ENCODE data around the gene SELENOS. TPM values are rescaled to one million over a fixed set of nuclear protein-coding genes. Genes with fewer than 3 reads are reported as not detected.
A peak's percentile ranks its signal among the peaks of the same experiment; 100 is the strongest.

The SELENOS gene, protein sequence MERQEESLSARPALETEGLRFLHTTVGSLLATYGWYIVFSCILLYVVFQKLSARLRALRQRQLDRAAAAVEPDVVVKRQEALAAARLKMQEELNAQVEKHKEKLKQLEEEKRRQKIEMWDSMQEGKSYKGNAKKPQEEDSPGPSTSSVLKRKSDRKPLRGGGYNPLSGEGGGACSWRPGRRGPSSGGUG
- total RNA-seq = 10 to 100 TPM; 30.9 to 31.7 TPM

DNA sequence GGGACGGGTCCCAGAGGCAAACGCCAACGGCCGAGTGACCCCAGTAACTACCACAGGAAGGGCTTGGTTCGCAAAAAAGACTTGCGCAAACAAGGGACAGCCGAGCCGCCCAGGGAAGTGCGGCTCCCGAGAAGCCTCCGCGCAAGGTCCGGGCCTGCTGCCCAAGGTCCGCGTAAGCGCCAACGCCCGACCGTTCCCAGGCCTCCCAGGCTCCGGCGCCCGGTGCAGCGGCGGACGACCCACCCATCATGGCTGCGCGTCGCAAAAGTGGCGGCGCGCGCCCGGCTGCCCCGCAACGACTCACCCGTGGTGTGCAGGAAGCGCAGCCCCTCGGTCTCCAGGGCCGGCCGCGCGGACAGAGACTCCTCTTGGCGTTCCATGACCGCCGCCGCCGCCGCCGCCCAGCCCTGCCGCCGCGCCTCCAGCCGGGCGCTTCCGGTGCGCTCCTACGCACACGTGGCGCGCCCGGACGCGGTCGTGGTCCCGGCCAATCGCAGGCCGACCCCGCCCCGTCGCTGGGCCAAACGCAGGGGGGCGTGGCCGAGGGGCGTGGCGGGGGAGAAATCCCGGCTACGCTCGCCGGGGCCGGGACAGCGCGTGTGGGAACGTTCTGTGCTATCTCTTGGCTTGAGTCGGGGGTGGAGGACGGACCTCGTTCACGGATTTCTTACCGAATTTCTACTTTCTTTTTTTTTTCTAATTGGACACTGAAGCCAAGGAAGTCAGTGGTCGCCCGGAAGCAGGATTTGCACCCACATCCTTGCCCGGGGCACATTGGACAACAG, at the start of gene SELENOS:
SELENOS (minus strand) TSS at position 448 of the 785 bp plus-strand sequence; CDS start at position 380, 68 bp downstream.
- Mint-ChIP-seq H3K36me3 (peaks cover 39% of the 10 kb centered on the region), H3K27ac (peak within 1 kb of the TSS; percentile 81), H3K4me3 (peak within 1 kb of the TSS; percentile 92), H3K4me1 (ENCODE audit: low read depth) (peaks cover 29% of the 10 kb centered on the region), H3K27me3 (no peaks in the 10 kb centered on the region), H3K9me3 (no peaks in the 10 kb centered on the region)
- peak; percentile 90 for DNase-seq
- intact Hi-C loops (cut with micrococcal nuclease) = loop anchor here (5.0 kb wide), 3 partner anchors 270 to 675 kb away; partner anchors contain the start of genes ASB7, LINS1 and TM2D3
- ChIA-PET POLR2A (interaction anchor here (1.2 kb wide), 1 partner anchor 17 kb away, joined by 4 read pairs; no protein-coding TSS in a partner anchor), CTCF (interaction anchor here (1.0 to 2.9 kb wide), 6 partner anchors 10 to 270 kb away, joined by 4 to 24 read pairs (median 7); no protein-coding TSS in a partner anchor)

DNA sequence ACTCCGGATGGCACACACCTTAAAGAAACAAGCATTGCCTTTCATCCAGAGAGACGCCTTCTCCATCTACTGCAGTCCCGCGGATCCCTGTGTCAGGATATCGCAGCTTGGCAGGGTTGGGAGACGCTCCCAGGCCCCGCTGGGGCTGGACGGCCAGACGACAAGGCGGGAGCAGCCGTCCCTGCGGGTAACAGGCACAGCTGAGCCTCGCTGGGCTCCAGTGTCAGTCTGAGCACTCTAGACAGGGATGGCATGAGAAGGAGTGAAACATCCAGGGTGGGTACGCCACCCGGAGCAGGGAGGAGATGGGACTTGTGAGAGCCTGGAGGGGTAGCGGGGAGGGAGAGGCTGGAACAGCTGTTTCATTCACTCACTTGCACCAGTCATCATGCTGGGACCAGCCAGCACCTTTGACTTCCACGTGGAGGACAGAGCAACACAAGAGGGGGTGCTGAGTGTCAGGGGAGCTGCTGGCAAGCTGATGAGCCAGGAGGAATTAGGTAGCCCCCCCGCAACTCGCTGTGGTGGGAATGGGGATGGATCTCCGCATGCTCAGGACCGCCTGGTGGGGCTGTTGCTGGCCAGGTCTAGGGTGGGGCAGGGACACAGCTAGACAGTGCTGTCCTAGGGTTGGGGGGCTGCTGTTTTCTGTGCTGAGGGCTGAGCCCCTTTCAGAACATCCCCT, 49.3 kb upstream of the SELENOS start:
- H3K36me3 Mint-ChIP-seq = no peaks in the 10 kb centered on the region
- DNase-seq = no peak
- intact Hi-C loops (cut with micrococcal nuclease) = no loop called here
- H3K27ac Mint-ChIP-seq = no peak overlapping the region
- no peak overlapping the region for H3K4me3 Mint-ChIP-seq
- CTCF ChIA-PET = interaction anchor here (0.8 kb wide), 1 partner anchor 320 kb away, joined by 3 read pairs; no protein-coding TSS in a partner anchor
- no peaks in the 10 kb centered on the region for H3K9me3 Mint-ChIP-seq
- H3K4me1 Mint-ChIP-seq (ENCODE audit: low read depth) = no peaks in the 10 kb centered on the region
- POLR2A ChIA-PET = interaction anchor here (0.9 kb wide), 1 partner anchor 39 kb away, joined by 4 read pairs; no protein-coding TSS in a partner anchor
- peaks cover 7% of the 10 kb centered on the region for H3K27me3 Mint-ChIP-seq

DNA sequence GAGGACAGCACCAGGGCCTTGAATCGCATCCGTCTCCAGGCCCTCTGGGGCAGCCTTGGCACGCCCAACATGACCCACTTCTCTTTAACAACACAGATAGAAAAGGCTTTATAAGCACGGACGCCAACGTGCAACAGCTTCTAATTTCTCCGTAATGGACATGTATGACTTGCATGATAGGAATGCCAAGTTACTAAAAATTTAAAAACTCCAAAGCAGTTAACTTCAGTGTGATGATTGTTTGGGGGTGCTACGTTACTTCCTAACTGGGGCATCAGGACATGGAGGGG, 48.7 kb upstream of the SELENOS start:
- CTCF ChIA-PET = no interaction called here
- H3K9me3 Mint-ChIP-seq = no peaks in the 10 kb centered on the region
- H3K27ac Mint-ChIP-seq = no peak overlapping the region
- peaks cover 3% of the 10 kb centered on the region for H3K4me1 Mint-ChIP-seq (ENCODE audit: low read depth)
- peaks cover 7% of the 10 kb centered on the region for H3K27me3 Mint-ChIP-seq
- POLR2A ChIA-PET = interaction anchor here (0.9 kb wide), 1 partner anchor 38 kb away, joined by 4 read pairs; no protein-coding TSS in a partner anchor
- no peak overlapping the region for H3K4me3 Mint-ChIP-seq
- H3K36me3 Mint-ChIP-seq = no peaks in the 10 kb centered on the region
- intact Hi-C loops (cut with micrococcal nuclease) = no loop called here
- DNase-seq = no peak

DNA sequence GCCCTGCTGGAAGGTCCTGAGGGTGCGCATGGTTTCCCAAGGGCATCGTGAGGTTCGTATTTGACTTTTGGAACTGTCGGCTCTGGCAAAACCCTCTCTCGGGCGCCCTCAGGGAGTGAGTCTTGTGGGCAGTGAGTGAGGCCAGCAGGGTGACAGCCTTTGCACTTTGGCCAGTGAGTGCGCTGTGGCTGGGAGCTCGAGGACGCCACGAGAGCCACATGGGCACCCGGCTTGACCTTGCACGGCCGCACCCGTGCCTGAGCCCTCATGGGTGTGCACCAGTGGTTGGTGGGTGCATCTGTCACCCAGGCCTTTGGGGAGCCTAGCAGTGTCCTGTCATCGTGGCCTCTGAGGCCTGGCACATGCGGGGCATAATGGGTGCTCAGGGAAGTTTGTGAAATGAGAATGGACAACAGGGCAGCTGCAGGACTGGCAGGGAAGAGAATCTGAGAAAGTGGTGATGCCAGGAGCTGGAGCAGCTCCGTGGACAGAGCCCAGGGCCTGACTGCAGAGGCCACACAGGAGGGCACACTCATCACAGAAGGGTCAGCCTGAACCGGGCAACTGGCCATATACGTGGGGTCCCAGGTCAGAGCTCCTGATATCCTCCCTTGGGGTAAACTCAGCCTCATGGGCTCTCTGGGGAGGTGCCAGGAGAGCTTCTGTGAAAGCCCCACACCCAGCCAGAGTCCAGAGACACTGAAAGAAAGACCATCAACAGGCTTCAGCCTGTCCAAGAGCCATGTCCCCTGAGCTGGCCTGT, 48.2 kb upstream of the SELENOS start:
- Mint-ChIP-seq H3K9me3 (no peaks in the 10 kb centered on the region), H3K27ac (no peak overlapping the region), H3K27me3 (peaks cover 7% of the 10 kb centered on the region), H3K4me3 (no peak overlapping the region), H3K4me1 (ENCODE audit: low read depth) (peaks cover 7% of the 10 kb centered on the region), H3K36me3 (no peaks in the 10 kb centered on the region)
- ChIA-PET CTCF (no interaction called here), POLR2A (no interaction called here)
- intact Hi-C loops (cut with micrococcal nuclease) = no loop called here
- no peak for DNase-seq

DNA sequence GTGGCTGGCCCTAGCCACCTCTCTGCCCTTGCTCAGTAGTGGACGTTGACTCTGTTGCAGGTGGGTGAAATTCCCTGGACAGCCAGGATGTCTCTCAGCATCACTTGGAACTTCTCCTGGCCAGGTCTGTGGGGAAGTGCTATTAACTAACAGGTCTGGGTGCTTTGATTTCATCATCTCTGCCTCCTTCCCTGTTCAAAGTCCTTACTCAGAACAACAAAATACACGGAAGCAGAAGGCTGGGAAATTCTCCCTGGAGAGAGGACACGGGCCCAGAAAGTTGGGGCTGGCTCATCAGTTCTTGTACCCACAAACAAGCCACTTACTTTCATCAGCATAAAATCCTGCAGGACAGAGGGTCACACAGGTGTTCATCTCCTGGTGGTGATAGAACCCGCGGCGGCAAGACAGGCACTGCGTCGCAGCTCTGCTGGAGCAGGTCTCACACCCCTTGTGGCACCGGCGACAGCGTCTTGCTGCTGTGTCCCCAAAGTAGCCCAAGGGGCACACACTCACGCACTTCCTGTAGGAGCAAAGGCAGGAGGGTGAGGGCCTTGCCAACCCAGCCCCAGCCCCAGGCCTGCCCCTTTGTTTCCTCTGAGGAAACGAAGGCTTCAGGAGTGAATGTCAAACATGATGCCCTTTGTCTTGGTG, 47.4 kb upstream of the SELENOS start:
- H3K36me3 Mint-ChIP-seq = no peaks in the 10 kb centered on the region
- DNase-seq = no peak
- intact Hi-C loops (cut with micrococcal nuclease) = no loop called here
- POLR2A ChIA-PET = no interaction called here
- no peak overlapping the region for H3K27ac Mint-ChIP-seq
- no peak overlapping the region for H3K4me3 Mint-ChIP-seq
- CTCF ChIA-PET = no interaction called here
- H3K4me1 Mint-ChIP-seq (ENCODE audit: low read depth) = peaks cover 11% of the 10 kb centered on the region
- H3K27me3 Mint-ChIP-seq = peaks cover 7% of the 10 kb centered on the region
- H3K9me3 Mint-ChIP-seq = no peaks in the 10 kb centered on the region

DNA sequence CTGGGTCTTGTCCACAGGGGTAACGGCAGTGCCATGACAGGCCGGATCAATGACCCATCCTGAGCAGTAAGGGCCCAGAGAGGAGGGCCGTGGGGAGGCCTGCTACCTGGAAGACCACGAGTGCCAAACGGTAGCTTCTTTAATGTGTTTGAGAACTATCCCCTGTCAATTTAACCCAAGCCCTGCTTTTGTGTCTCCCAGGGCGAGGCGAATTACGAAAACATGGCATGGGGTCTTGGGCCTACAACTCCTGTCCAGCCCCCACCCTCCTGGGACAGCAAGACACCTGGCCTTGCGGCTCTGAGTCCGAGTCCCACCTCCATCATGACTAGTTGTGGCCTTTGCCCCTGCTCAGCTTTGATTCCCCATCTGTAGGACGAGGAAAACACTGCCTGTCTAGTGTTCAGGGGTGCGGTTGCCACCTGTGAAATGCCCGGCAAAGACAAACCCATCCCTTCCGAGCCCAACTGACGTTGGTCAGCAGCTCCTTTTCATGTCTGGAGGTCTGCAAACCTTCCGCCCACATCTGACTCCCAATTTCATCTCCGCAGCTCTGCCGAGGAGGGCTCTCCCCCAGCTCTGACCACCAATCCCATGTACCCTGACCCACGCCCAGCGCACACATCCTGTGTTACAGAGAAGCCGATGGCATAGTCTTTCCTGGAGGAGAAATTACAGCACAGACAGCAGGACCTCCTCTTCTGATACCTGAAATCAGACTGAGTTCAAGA, 46.7 kb upstream of the SELENOS start:
- no peak overlapping the region for H3K27ac Mint-ChIP-seq
- DNase-seq = no peak
- peaks cover 11% of the 10 kb centered on the region for H3K4me1 Mint-ChIP-seq (ENCODE audit: low read depth)
- H3K4me3 Mint-ChIP-seq = no peak overlapping the region
- intact Hi-C loops (cut with micrococcal nuclease) = no loop called here
- ChIA-PET POLR2A (no interaction called here), CTCF (no interaction called here)
- peaks cover 7% of the 10 kb centered on the region for H3K27me3 Mint-ChIP-seq
- H3K36me3 Mint-ChIP-seq = no peaks in the 10 kb centered on the region
- no peaks in the 10 kb centered on the region for H3K9me3 Mint-ChIP-seq

DNA sequence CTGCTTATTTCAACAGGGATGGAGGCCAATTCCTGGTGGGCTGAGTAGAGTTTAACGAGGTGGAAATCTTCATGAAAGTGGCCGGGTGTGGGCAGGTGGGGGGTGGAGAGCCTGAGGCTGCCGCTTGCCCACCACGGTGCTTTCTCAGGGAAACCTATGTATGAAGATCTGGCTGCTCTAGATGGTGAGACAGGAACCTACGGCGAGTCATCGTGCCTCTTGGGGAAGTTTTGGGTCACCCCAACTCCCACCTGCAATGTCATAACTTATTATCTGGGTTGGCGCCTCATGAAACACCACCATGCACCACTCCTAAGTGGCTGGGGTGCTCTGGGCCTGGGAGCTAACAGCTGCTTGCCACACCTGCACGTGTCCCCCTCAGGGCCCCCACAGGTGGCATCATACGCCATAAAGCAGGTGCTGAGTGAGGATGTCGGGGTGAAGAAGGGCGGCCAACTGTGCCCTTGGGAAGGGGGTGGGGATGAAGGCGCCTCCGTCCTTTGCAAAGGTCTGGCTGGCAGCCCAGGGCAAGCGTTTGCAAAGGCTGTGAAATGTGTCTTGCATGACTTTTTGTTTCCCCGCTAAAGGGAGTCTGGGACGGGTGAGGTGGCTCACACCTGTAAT, 45.7 kb upstream of the SELENOS start:
- H3K27ac Mint-ChIP-seq = no peak overlapping the region
- peaks cover 7% of the 10 kb centered on the region for H3K27me3 Mint-ChIP-seq

DNA sequence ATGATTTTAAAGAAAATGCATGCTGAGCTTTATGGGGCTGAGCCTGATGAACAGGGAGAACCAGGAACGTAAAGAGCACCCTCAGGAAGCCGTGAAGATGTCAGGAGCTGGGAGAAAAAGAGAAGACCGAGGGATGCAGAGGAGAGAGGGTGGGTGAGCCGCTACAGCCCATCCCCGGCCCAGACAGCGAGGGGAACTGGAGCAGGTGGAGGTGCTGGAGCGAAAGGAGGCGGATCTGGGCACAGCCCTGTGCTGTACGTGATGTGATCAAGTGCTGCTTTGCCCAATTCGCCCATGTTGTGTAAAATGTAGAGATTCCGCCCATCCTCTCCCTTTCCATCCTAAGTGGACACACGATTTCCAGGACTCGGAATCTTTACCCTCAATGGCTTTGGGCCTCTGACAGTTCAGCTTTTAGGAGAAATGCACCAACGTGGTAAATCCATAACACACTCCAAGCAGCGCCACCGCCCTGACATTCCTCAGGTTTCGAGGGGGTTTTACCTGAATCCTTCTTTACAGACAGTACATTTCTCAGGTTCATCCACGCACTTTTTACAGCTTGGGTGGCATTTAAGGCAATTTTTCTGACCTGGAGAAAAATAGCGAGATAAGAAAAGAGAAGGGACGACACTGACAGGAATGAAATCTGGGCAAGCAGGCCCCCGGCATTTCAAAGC, 44.9 kb upstream of the SELENOS start:
- H3K4me1 Mint-ChIP-seq (ENCODE audit: low read depth) = peaks cover 11% of the 10 kb centered on the region
- ChIA-PET CTCF (interaction anchor here (2.6 to 3.4 kb wide), 2 partner anchors 24 to 320 kb away, joined by 12 to 32 read pairs; no protein-coding TSS in a partner anchor), POLR2A (no interaction called here)
- H3K9me3 Mint-ChIP-seq = no peaks in the 10 kb centered on the region
- H3K27ac Mint-ChIP-seq = no peak overlapping the region
- DNase-seq = no peak
- peaks cover 7% of the 10 kb centered on the region for H3K27me3 Mint-ChIP-seq
- intact Hi-C loops (cut with micrococcal nuclease) = no loop called here
- H3K4me3 Mint-ChIP-seq = no peak overlapping the region
- no peaks in the 10 kb centered on the region for H3K36me3 Mint-ChIP-seq

More for the DNA sequence above, 45.7 kb upstream of the SELENOS start:
- Mint-ChIP-seq H3K4me1 (ENCODE audit: low read depth) (peaks cover 11% of the 10 kb centered on the region), H3K9me3 (no peaks in the 10 kb centered on the region), H3K4me3 (no peak overlapping the region), H3K36me3 (no peaks in the 10 kb centered on the region)
- ChIA-PET POLR2A (no interaction called here), CTCF (no interaction called here)
- DNase-seq = no peak
- intact Hi-C loops (cut with micrococcal nuclease) = no loop called here

DNA sequence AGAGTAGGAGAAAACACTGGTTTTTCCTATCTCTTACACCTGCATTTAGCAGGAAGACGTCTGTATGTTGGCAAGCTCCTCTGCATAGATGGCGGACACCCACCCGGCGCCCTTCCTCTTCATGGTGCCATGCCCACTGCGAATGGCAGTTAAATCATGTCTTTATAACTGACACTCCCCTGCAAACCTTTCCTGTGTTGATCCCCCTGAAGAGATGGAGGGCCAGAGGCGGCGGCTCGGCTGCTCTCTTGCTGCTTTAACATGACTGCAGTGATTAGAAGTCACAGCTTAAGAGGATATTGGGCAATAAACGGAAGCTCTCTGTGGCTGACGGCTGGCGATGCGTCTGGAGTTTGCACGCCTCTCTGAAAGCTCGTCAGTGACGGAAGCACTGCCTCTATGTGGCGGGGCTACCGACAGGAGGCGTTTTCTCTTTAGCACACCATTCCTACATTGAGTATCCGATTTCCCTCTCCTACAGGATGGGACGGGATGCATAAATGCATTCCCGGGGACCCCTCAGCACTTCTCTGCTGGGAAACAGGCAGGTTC, 43.3 kb upstream of the SELENOS start:
- Mint-ChIP-seq H3K4me3 (peak overlapping the region; percentile 64), H3K27ac (peak overlapping the region; percentile 59), H3K4me1 (ENCODE audit: low read depth) (peaks cover 11% of the 10 kb centered on the region), H3K36me3 (no peaks in the 10 kb centered on the region), H3K9me3 (no peaks in the 10 kb centered on the region), H3K27me3 (no peaks in the 10 kb centered on the region)
- ChIA-PET CTCF (interaction anchor here (0.8 to 3.6 kb wide), 12 partner anchors 8 to 321 kb away, joined by 3 to 32 read pairs (median 6); partner anchors contain the start of gene SNRPA1), POLR2A (interaction anchor here (1.3 to 2.5 kb wide), 4 partner anchors 13 to 25 kb away, joined by 3 to 12 read pairs (median 5); partner anchors contain the start of gene SNRPA1)
- intact Hi-C loops (cut with micrococcal nuclease) = no loop called here
- peak; percentile 81 for DNase-seq

DNA sequence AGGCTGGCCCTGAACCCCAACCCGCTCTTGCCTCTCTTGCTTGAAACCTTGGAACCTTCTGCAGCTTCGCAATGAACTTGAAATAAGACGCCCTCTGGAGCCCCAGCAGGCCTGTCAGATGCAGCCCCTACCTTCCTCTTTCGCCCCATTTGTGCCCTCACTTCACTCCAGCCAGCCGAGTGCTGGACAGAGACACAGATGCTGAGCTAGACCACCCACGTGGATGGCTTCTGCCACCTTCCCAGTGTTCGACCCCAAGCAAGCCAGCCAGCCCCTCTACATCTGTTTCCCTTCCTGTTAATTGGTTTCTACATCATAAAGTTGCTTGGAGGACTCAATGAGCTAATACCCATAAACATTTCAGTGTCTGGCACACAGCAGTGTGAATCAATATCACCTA, 41.6 kb upstream of the SELENOS start:
- intact Hi-C loops (cut with micrococcal nuclease) = no loop called here
- CTCF ChIA-PET = interaction anchor here (0.9 to 3.6 kb wide), 5 partner anchors 14 to 323 kb away, joined by 4 to 32 read pairs (median 23); no protein-coding TSS in a partner anchor
- H3K4me3 Mint-ChIP-seq = no peak overlapping the region
- POLR2A ChIA-PET = interaction anchor here (2.5 kb wide), 1 partner anchor 24 kb away, joined by 12 read pairs; the partner anchor contains the start of gene SNRPA1
- no peaks in the 10 kb centered on the region for H3K27me3 Mint-ChIP-seq
- no peak for DNase-seq
- H3K27ac Mint-ChIP-seq = no peak overlapping the region
- no peaks in the 10 kb centered on the region for H3K9me3 Mint-ChIP-seq
- H3K4me1 Mint-ChIP-seq (ENCODE audit: low read depth) = peaks cover 11% of the 10 kb centered on the region
- H3K36me3 Mint-ChIP-seq = no peaks in the 10 kb centered on the region

Measured in activated CD4-positive, alpha-beta memory T cell treated with anti-CD3 and anti-CD28 coated beads for 36 hours (primary cell).